PC-3 (cell line): ENCODE results near the gene PGS1. TPM values are rescaled to one million over a fixed set of nuclear protein-coding genes. Genes with fewer than 3 reads are reported as not detected.

Source experiments
- ATAC-seq: fragments of 200-7000 bp; cut with Tn5 transposase; 2 replicates; pipeline ENCODE4 v1.9.1; 2020; ENCODE audit warnings: mild to moderate bottlenecking, moderate library complexity
- BruUV-seq: library from RNA; stranded (reverse); fragments of 400-500 nt; replicated peaks from 2 replicates; lab custom pipeline; 2021; lab: Mats Ljungman, UMichigan
- CTCF ChIA-PET: fragments of 300-600 bp; sonication (Branson Sonifier 250); formaldehyde crosslinking; loops from one replicate; lab custom pipeline; 2022; ENCODE audit warnings: antibody characterized with exemption; lab: Charles Lee
- POLR2A ChIA-PET: fragments of 300-600 bp; sonication (Branson Sonifier 250); formaldehyde crosslinking; loops from one replicate; lab custom pipeline; 2022; ENCODE audit warnings: antibody characterized with exemption; ENCODE audit not compliant: unreplicated experiment; lab: Charles Lee
- DNase-seq: peaks from one replicate; pipeline ENCODE4 v3.0.0-alpha.2; 2015
- H2AFZ ChIP-seq: fragments of 300-600 bp; sonication (generic); 2 replicates; pipeline ENCODE4 v1.6.0; 2016; ENCODE audit warnings: antibody characterized with exemption, low read length
- H3F3A ChIP-seq: fragments of 300-600 bp; sonication (generic); one replicate; pipeline ENCODE4 v1.6.0; 2017; ENCODE audit warnings: antibody characterized with exemption, low read length, control low read depth, mild to moderate bottlenecking; ENCODE audit not compliant: unreplicated experiment
- H3K27ac ChIP-seq: fragments of 300-600 bp; sonication (generic); 2 replicates; pipeline ENCODE4 v1.5.1; 2016; ENCODE audit warnings: mild to moderate bottlenecking, low read length
- H3K27me3 ChIP-seq: fragments of 300-600 bp; sonication (generic); 2 replicates; pipeline ENCODE4 v1.6.1; 2016; ENCODE audit warnings: low read length, mixed read lengths
- H3K36me3 ChIP-seq: fragments of 300-600 bp; sonication (generic); 2 replicates; pipeline ENCODE4 v1.6.1; 2016; ENCODE audit warnings: low read depth, mixed run types, low read length, mixed read lengths
- H3K4me1 ChIP-seq: fragments of 300-600 bp; sonication (generic); 2 replicates; pipeline ENCODE4 v1.5.1; 2016; ENCODE audit warnings: low read length; ENCODE audit not compliant: insufficient read depth
- H3K4me2 ChIP-seq: fragments of 300-600 bp; sonication (generic); 2 replicates; pipeline ENCODE4 v1.6.0; 2016; ENCODE audit warnings: low read length
- H3K4me3 ChIP-seq: fragments of 300-600 bp; sonication (generic); 2 replicates; pipeline ENCODE4 v1.5.1; 2016; ENCODE audit warnings: mild to moderate bottlenecking, low read length, mixed read lengths
- H3K79me2 ChIP-seq: fragments of 300-600 bp; sonication (generic); 2 replicates; pipeline ENCODE4 v1.6.1; 2017; ENCODE audit warnings: low read length, mixed read lengths
- H3K9ac ChIP-seq: fragments of 300-600 bp; sonication (generic); 2 replicates; pipeline ENCODE4 v1.6.0; 2016; ENCODE audit warnings: mild to moderate bottlenecking, low read length
- H3K9me2 ChIP-seq: fragments of 300-600 bp; sonication (generic); replicated peaks from 2 replicates; pipeline ENCODE4 v1.6.1; 2016; ENCODE audit warnings: mixed run types, low read length, mixed read lengths
- H3K9me3 ChIP-seq: fragments of 300-600 bp; sonication (generic); 2 replicates; pipeline ENCODE4 v1.6.1; 2016; ENCODE audit warnings: low read length, mixed read lengths
- H4K20me1 ChIP-seq: fragments of 300-600 bp; sonication (generic); 2 replicates; pipeline ENCODE4 v1.6.1; 2016; ENCODE audit warnings: low read length, mixed read lengths
- CTCF ChIP-seq: fragments of 300-600 bp; sonication (generic); conservative IDR thresholded peaks from 2 replicates; pipeline ENCODE4 v1.5.1; 2017; ENCODE audit warnings: antibody characterized with exemption, low read depth, mild to moderate bottlenecking, low read length
- EZH2 ChIP-seq: fragments of 300-600 bp; sonication (generic); IDR thresholded peaks from one replicate; pipeline ENCODE4 v1.6.1; 2017; ENCODE audit warnings: antibody characterized with exemption, mild to moderate bottlenecking, low read length; ENCODE audit not compliant: unreplicated experiment
- EZH2phosphoT487 ChIP-seq: fragments of 300-600 bp; sonication (generic); IDR thresholded peaks from 2 replicates; pipeline ENCODE4 v1.6.1; 2018; ENCODE audit warnings: mild to moderate bottlenecking, antibody characterized with exemption, low read length, borderline replicate concordance
- intact Hi-C: fragments of 100-400 bp; cut with micrococcal nuclease; formaldehyde crosslinking; loops from 2 replicates; pipeline ENCODE4 v1.9.0; 2023
- total RNA-seq: library from RNA; depleted of rRNA; stranded (reverse); fragments of >200 nt; gene quantifications from 2 replicates; pipeline ENCODE4 v1.2.3, GENCODE V29; 2014

The PGS1 gene
- total RNA-seq, 1 experiment from 2014 or later = 47.0 TPM

- peaks cover 50% of the 10 kb centered on the region for H3K4me1 ChIP-seq
- no peaks in the 10 kb centered on the region for H3K9me3 ChIP-seq
- CTCF ChIA-PET = no interaction called here
- intact Hi-C loops = no loop called here
- H4K20me1 ChIP-seq = peaks cover 4% of the 10 kb centered on the region; the same call in 1 of the 2 replicates
- POLR2A ChIA-PET = interaction anchor here (0.7 kb wide), 1 partner anchor 59 kb away, joined by 3 read pairs; no protein-coding TSS in a partner anchor
- peak; percentile 85 for DNase-seq
- peaks cover 21% of the 10 kb centered on the region for H3K79me2 ChIP-seq
- H3F3A ChIP-seq = peaks cover 9% of the 10 kb centered on the region
- H3K9ac ChIP-seq = peak overlapping the region; percentile 16
- ATAC-seq = peak; percentile 28
- H2AFZ ChIP-seq = peak overlapping the region; percentile 32
- TF ChIP-seq CTCF (no peak), EZH2phosphoT487 (no peak), EZH2 (no peak)
- H3K27ac ChIP-seq = peak overlapping the region; percentile 71
- no peaks in the 10 kb centered on the region for H3K9me2 ChIP-seq
- no peaks in the 10 kb centered on the region for H3K27me3 ChIP-seq
- H3K4me3 ChIP-seq = no peak overlapping the region
- BruUV-seq = no TSS peak
- peaks cover 4% of the 10 kb centered on the region; the same call in 1 of the 2 replicates for H3K36me3 ChIP-seq
- H3K4me2 ChIP-seq = peak overlapping the region; percentile 50
Measured at GRCh38 chr17:78375401-78376151, 2.9 kb upstream of the PGS1 start.

- ATAC-seq = no peak
- H3K4me2 ChIP-seq = peak overlapping the region; percentile 50
- TF ChIP-seq EZH2 (no peak), CTCF (no peak), EZH2phosphoT487 (no peak)
Measured at GRCh38 chr17:78376161-78376560, 2.3 kb upstream of the PGS1 start.

DNA sequence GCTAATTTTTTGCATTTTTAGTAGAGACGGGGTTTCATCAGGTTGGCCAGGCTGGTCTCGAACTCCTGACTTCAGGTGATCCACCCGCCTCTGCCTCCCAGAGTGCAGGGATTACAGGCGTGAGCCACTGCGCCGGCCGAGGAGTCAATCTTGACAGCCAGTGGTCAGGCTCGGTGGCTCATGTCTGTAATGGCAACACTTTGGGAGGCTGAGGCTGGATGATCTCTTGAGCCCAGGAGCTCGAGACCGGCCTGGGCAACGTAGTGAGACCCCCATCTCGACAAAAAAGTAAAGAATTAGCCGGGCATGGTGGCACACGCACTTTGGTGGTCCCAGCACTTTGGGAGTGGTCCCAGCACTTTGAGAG is 608 bp upstream of the PGS1 start:
- peak overlapping the region; percentile 81 for H3K4me2 ChIP-seq
- peak overlapping the region; percentile 94 for H2AFZ ChIP-seq
- ATAC-seq = no peak
- peaks cover 67% of the 10 kb centered on the region for H3K4me1 ChIP-seq
- H3K9me3 ChIP-seq = no peaks in the 10 kb centered on the region
- H3K27ac ChIP-seq = no peak overlapping the region
- H3K27me3 ChIP-seq = no peaks in the 10 kb centered on the region
- TF ChIP-seq EZH2phosphoT487 (no peak), CTCF (no peak), EZH2 (no peak)
- BruUV-seq = no TSS peak
- H4K20me1 ChIP-seq = peaks cover 20% of the 10 kb centered on the region; the same call in 1 of the 2 replicates
- H3K9ac ChIP-seq = peak overlapping the region; percentile 89
- peaks cover 44% of the 10 kb centered on the region for H3K79me2 ChIP-seq
- intact Hi-C loops = loop anchor here (2.0 kb wide), 1 partner anchor 17 kb away; the partner anchor contains the start of gene SOCS3
- no peak for DNase-seq
- H3K9me2 ChIP-seq = no peaks in the 10 kb centered on the region
- ChIA-PET CTCF (no interaction called here), POLR2A (interaction anchor here (0.6 kb wide), 1 partner anchor 8 kb away, joined by 6 read pairs; no protein-coding TSS in a partner anchor)
- H3F3A ChIP-seq = peaks cover 9% of the 10 kb centered on the region
- H3K36me3 ChIP-seq = peaks cover 4% of the 10 kb centered on the region; the same call in 1 of the 2 replicates
- peak overlapping the region; percentile 78 for H3K4me3 ChIP-seq

More at GRCh38 chr17:78376161-78376560, 2.3 kb upstream of the PGS1 start:
- H3K27ac ChIP-seq = peak overlapping the region; percentile 71
- peaks cover 7% of the 10 kb centered on the region; the same call in 1 of the 2 replicates for H4K20me1 ChIP-seq
- intact Hi-C loops = no loop called here
- DNase-seq = no peak
- H3K9ac ChIP-seq = no peak overlapping the region
- peaks cover 4% of the 10 kb centered on the region; the same call in 1 of the 2 replicates for H3K36me3 ChIP-seq
- H3K9me2 ChIP-seq = no peaks in the 10 kb centered on the region
- BruUV-seq = no TSS peak
- H3K27me3 ChIP-seq = no peaks in the 10 kb centered on the region
- H3K4me3 ChIP-seq = no peak overlapping the region
- CTCF ChIA-PET = no interaction called here
- H3F3A ChIP-seq = peaks cover 9% of the 10 kb centered on the region
- POLR2A ChIA-PET = no interaction called here
- H3K4me1 ChIP-seq = peaks cover 56% of the 10 kb centered on the region
- H3K9me3 ChIP-seq = no peaks in the 10 kb centered on the region
- H3K79me2 ChIP-seq = peaks cover 27% of the 10 kb centered on the region
- no peak overlapping the region; the same call in 1 of the 2 replicates for H2AFZ ChIP-seq
